NB4 (cell line): ENCODE results near the gene ADRB2.

Experiments used
- DNase-seq: peaks from one replicate; pipeline ENCODE4 v3.0.0; 2010; ENCODE audit warnings: low read depth
- H3K4me3 ChIP-seq: one replicate; pipeline ENCODE4 v1.5.1; 2011; ENCODE audit warnings: mild to moderate bottlenecking, low read depth, low read length, moderate library complexity
- CTCF ChIP-seq: IDR thresholded peaks from one replicate; pipeline ENCODE4 v1.5.1; 2012; ENCODE audit warnings: low read depth, low read length
- MAX ChIP-seq: IDR thresholded peaks from 2 replicates; pipeline ENCODE4 v1.6.1; 2011; ENCODE audit warnings: low read depth, low read length
- MYC ChIP-seq: IDR thresholded peaks from 2 replicates; pipeline ENCODE4 v1.6.1; 2011; ENCODE audit warnings: low read depth, low read length
- POLR2A ChIP-seq: IDR thresholded peaks from 2 replicates; pipeline ENCODE4 v1.6.1; 2011; ENCODE audit warnings: mild to moderate bottlenecking; ENCODE audit not compliant: insufficient read length; ENCODE audit errors: extremely low read depth

The ADRB2 gene

GRCh38 chr5:148829734-148830133 lies 3.3 kb downstream of the ADRB2 start:
- H3K4me3 ChIP-seq: peak overlapping the region; percentile 90
- DNase-seq: no peak
- TF ChIP-seq CTCF (no peak), MAX (no peak), MYC (no peak), POLR2A (no peak)

DNA sequence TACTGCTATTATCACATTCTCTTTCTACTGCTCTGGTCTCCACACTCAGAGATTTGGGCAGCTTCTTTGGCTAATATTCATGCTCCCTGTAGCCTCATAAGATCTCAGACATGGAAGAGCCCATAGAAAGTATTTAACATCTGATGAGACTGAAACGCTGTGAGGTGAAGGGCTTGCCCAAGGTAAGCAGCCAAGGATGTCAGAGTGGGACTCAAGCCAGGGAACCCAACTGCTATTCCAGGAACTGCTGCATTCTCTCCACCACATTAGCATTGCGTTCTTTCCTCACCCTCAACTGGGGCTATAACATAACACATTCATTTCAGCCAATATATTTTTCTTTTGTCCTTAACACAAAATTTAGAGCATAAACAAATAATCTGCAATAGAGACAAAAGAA lies 3.8 kb downstream of the ADRB2 start:
- peak overlapping the region; percentile 90 for H3K4me3 ChIP-seq
- no peak for DNase-seq
- TF ChIP-seq MAX (no peak), POLR2A (no peak), CTCF (no peak), MYC (no peak)

- peak; percentile 42 for DNase-seq
- TF ChIP-seq POLR2A (no peak), MAX (no peak), MYC (no peak), CTCF (no peak)
- peak overlapping the region; percentile 90 for H3K4me3 ChIP-seq
Observed at GRCh38 chr5:148831590-148832565, 5.5 kb downstream of the ADRB2 start.

DNA sequence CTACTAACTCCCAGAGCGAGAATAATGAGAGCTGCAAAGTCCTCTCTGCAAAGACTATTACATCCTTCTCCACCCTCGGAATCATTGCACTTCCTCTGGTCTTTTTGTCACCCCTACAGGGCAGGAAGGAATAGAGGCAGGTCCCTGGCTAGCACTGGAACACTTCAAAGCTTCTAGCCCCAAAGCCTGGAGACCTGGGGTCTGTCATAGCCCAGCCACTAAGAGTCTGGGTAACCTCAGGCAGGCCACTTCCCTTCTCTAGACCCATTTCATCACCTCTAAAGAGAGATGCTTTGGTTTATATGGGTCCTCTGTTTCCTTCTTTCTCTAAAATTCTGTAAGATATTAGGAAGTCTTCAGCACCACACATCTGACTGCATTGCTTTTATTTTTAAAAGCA lies 6.7 kb downstream of the ADRB2 start:
- no peak overlapping the region for H3K4me3 ChIP-seq
- peak; percentile 39 for DNase-seq
- TF ChIP-seq CTCF (no peak), MYC (no peak), MAX (no peak), POLR2A (no peak)

DNA sequence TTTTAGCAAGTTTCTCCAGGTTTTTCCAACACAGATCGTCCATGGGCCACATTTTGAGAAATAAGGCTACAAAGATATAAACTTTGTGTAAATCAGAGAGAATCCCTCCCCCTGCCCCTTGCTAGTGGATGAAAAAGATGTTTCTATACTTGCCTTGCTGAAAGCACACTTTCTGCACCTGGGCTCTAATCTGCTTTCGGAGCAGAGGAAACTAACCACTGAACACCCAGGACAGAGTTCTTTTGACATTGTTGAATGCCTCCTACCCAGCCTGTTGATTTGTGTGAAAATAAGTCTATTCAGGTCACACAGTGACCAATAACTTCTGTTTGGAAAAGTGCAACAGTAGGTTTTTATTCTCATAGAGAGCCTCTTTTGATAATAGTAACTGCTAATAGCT lies 7.5 kb downstream of the ADRB2 start:
- TF ChIP-seq MAX (no peak), CTCF (no peak)
- DNase-seq: no peak
- H3K4me3 ChIP-seq: no peak overlapping the region
